Activated B cell treated with CpG ODN at 0.5 μM for 24 hours (primary cell): ENCODE data around the gene PMEPA1. TPM values are rescaled to one million over a fixed set of nuclear protein-coding genes. Genes with fewer than 3 reads are reported as not detected.

Source experiments
- ATAC-seq: fragments of 200-7000 bp; cut with Tn5 transposase; one replicate; pipeline ENCODE4 v1.10.0; 2021; ENCODE audit warnings: low read depth, mild to moderate bottlenecking, moderate library complexity
- CTCF ChIA-PET: fragments of 350-600 bp; sonication (Branson Sonifier 250); formaldehyde crosslinking; loops from one replicate; lab custom pipeline; 2021; ENCODE audit warnings: antibody characterized with exemption; lab: Charles Lee
- POLR2A ChIA-PET: fragments of 350-600 bp; sonication (Branson Sonifier 250); formaldehyde crosslinking; loops from one replicate; lab custom pipeline; 2021; ENCODE audit warnings: antibody characterized with exemption; lab: Charles Lee
- DNase-seq: peaks from one replicate; pipeline ENCODE4 v3.0.0; 2022
- H3K27ac Mint-ChIP-seq: one replicate; pipeline ENCODE4 v1.8.0; 2020; ENCODE audit warnings: mixed read lengths
- H3K27me3 Mint-ChIP-seq: one replicate; pipeline ENCODE4 v1.8.0; 2021; ENCODE audit warnings: mixed read lengths
- H3K36me3 Mint-ChIP-seq: one replicate; pipeline ENCODE4 v1.8.0; 2021; ENCODE audit warnings: low read depth, mixed read lengths
- H3K4me1 Mint-ChIP-seq: one replicate; pipeline ENCODE4 v1.8.0; 2021; ENCODE audit warnings: mixed read lengths
- H3K4me3 Mint-ChIP-seq: one replicate; pipeline ENCODE4 v1.8.0; 2020; ENCODE audit warnings: mild to moderate bottlenecking, mixed read lengths
- H3K9me3 Mint-ChIP-seq: one replicate; pipeline ENCODE4 v1.8.0; 2020; ENCODE audit warnings: mixed read lengths
- CTCF ChIP-seq: fragments of 200-600 bp; IDR thresholded peaks from one replicate; pipeline ENCODE4 v1.8.0; 2022; ENCODE audit warnings: antibody characterized with exemption, mild to moderate bottlenecking
- intact Hi-C: fragments of 100-400 bp; cut with micrococcal nuclease; formaldehyde crosslinking; loops from one replicate; pipeline ENCODE4 v1.15.1; 2024
- total RNA-seq: library from RNA; stranded (reverse); gene quantifications from 2 replicates; pipeline ENCODE4 v1.2.3, GENCODE V29; 2022

Gene PMEPA1
- total RNA-seq, 1 donor from 2014 or later, result 34.8 TPM

DNA sequence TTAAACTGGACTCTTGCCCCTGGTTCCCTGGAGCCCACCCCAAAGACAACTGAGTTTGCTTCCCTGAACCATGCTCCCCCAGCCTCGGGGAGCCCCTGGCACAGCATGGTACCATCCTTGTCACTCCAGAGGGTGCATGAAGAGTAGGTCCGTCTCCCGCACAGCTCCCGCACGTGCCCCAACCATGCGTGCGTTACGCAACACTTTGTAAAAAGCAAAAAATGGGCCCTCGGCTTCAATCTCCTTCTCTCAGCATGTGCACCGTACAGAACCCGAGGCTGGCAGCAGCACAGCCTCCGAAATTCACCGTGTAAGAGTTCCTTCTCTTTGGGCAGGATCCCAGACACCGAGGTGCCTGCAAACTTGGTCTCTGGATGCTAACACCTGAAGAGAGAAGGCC, 5.6 kb downstream of the PMEPA1 start:
- ChIA-PET POLR2A (interaction anchor here (8.5 kb wide), 1 partner anchor 23 kb away, joined by 189 read pairs; no protein-coding TSS in a partner anchor), CTCF (interaction anchor here (1.1 kb wide), 1 partner anchor 85 kb away, joined by 3 read pairs; no protein-coding TSS in a partner anchor)
- peaks cover 7% of the 10 kb centered on the region for H3K36me3 Mint-ChIP-seq
- peaks cover 96% of the 10 kb centered on the region for H3K4me1 Mint-ChIP-seq
- H3K9me3 Mint-ChIP-seq, result no peaks in the 10 kb centered on the region
- no peaks in the 10 kb centered on the region for H3K27me3 Mint-ChIP-seq
- ATAC-seq, result no peak
- no peak overlapping the region for H3K4me3 Mint-ChIP-seq
- DNase-seq, result no peak
- TF ChIP-seq CTCF, result no peak
- intact Hi-C loops, result loop anchor here (5.0 to 10.0 kb wide), 2 partner anchors 312 to 1201 kb away; partner anchors contain the start of gene RBM38
- peak overlapping the region; percentile 92 for H3K27ac Mint-ChIP-seq

DNA sequence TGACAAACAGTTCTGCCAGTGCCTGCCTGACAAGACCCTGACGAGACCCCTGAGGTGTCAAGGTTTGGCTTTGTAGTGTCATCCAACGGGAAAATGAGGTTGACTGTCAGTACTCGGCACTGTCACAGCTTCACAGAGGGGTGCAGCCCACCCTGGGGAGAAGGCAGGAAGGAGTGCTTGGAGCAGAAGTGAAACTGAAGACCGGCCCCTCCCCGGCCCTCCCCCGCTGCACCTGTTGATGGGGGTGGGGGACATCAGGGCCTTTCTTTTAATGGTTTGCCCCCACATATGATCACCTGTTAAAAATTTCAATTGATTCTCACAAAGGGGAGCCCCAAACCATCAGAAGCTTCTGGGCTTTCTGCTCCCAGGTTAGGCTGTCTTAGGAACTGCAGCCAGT, 6.8 kb downstream of the PMEPA1 start:
- Mint-ChIP-seq H3K27me3 (no peaks in the 10 kb centered on the region), H3K4me1 (peaks cover 100% of the 10 kb centered on the region), H3K27ac (peak overlapping the region; percentile 92), H3K36me3 (peaks cover 3% of the 10 kb centered on the region), H3K4me3 (peak overlapping the region; percentile 78), H3K9me3 (no peaks in the 10 kb centered on the region)
- DNase-seq (peak; percentile 57), ATAC-seq (peak; percentile 69)
- TF ChIP-seq CTCF, result no peak
- POLR2A ChIA-PET, result interaction anchor here (0.7 to 8.5 kb wide), 7 partner anchors 9 to 313 kb away, joined by 4 to 189 read pairs (median 9); partner anchors contain the start of gene ZBP1
- intact Hi-C loops, result loop anchor here (1.0 to 10.0 kb wide), 3 partner anchors 23 to 1202 kb away; partner anchors contain the start of gene RBM38
- CTCF ChIA-PET, result interaction anchor here (0.9 to 8.1 kb wide), 4 partner anchors 16 to 384 kb away, joined by 3 to 64 read pairs (median 4); partner anchors contain the start of gene ZBP1

DNA sequence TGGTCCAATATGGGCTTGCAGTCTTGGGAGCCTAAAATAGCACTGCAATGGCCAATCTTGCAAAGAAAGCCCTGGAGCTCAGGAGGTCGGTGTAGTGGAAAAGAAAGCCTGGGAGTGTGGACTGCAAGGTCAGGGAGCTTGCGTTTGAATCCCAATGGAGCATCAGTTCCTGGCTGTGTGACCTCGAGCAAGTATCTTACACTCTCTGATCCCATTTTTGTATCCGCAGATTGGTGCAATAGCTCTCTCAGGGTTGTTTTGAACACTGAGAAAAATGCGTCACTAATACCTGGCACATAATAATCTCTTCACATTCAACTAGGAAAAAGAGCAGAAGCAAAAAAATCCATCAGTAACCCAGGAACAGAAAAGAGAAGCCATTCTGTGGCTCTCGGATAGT, 7.3 kb downstream of the PMEPA1 start:
- POLR2A ChIA-PET, result interaction anchor here (0.7 to 8.5 kb wide), 8 partner anchors 8 to 313 kb away, joined by 4 to 189 read pairs (median 9); partner anchors contain the start of genes PMEPA1 and ZBP1
- no peaks in the 10 kb centered on the region for H3K9me3 Mint-ChIP-seq
- TF ChIP-seq CTCF, result no peak
- peak overlapping the region; percentile 78 for H3K4me3 Mint-ChIP-seq
- no peaks in the 10 kb centered on the region for H3K27me3 Mint-ChIP-seq
- intact Hi-C loops, result loop anchor here (5.0 to 10.0 kb wide), 2 partner anchors 310 to 1202 kb away; partner anchors contain the start of gene RBM38
- H3K4me1 Mint-ChIP-seq, result peaks cover 100% of the 10 kb centered on the region
- CTCF ChIA-PET, result interaction anchor here (0.9 to 8.1 kb wide), 5 partner anchors 16 to 385 kb away, joined by 3 to 64 read pairs (median 3); partner anchors contain the start of gene ZBP1
- peaks cover 3% of the 10 kb centered on the region for H3K36me3 Mint-ChIP-seq
- no peak for ATAC-seq
- peak overlapping the region; percentile 92 for H3K27ac Mint-ChIP-seq
- no peak for DNase-seq

DNA sequence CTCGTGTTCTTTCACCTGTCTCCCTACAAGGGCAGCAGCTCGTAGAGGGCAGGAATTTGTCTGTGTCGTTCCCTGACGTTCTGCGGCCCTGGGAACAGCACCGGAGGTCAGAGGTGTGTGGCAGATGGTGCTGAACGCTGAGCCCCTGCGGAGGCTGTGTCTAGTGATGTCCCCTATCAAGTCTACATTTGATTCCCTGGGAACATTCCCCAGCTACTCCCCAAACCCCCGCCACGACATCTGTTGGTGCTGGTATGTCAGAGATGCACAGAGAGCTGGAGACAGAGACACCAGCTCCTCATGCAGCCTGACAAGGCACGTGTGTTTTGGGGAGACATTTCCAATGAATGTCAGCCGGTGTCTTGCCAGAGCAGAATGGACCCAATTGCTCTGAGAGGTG, 7.7 kb downstream of the PMEPA1 start:
- intact Hi-C loops, result loop anchor here (5.0 to 10.0 kb wide), 2 partner anchors 310 to 1203 kb away; partner anchors contain the start of gene RBM38
- ChIA-PET CTCF (interaction anchor here (0.9 to 8.1 kb wide), 5 partner anchors 15 to 385 kb away, joined by 3 to 64 read pairs (median 3); partner anchors contain the start of gene ZBP1), POLR2A (interaction anchor here (0.6 to 8.5 kb wide), 9 partner anchors 8 to 1265 kb away, joined by 4 to 189 read pairs (median 9); partner anchors contain the start of genes PMEPA1 and ZBP1)
- peaks cover 100% of the 10 kb centered on the region for H3K4me1 Mint-ChIP-seq
- no peak for TF ChIP-seq CTCF
- ATAC-seq, result no peak
- H3K9me3 Mint-ChIP-seq, result no peaks in the 10 kb centered on the region
- H3K27ac Mint-ChIP-seq, result peak overlapping the region; percentile 92
- H3K4me3 Mint-ChIP-seq, result peak overlapping the region; percentile 78
- no peak for DNase-seq
- peaks cover 3% of the 10 kb centered on the region for H3K36me3 Mint-ChIP-seq
- no peaks in the 10 kb centered on the region for H3K27me3 Mint-ChIP-seq

GRCh38 chr20:57701651-57702050, 8.2 kb downstream of the PMEPA1 start:
- ChIA-PET POLR2A (interaction anchor here (0.6 to 8.5 kb wide), 7 partner anchors 8 to 1265 kb away, joined by 3 to 189 read pairs (median 11); partner anchors contain the start of genes PMEPA1 and ZBP1), CTCF (interaction anchor here (1.3 to 8.1 kb wide), 2 partner anchors 21 to 48 kb away, joined by 3 to 64 read pairs; no protein-coding TSS in a partner anchor)
- DNase-seq (no peak), ATAC-seq (no peak)
- peak overlapping the region; percentile 92 for H3K27ac Mint-ChIP-seq
- H3K27me3 Mint-ChIP-seq, result no peaks in the 10 kb centered on the region
- no peak for TF ChIP-seq CTCF
- H3K4me1 Mint-ChIP-seq, result peaks cover 100% of the 10 kb centered on the region
- intact Hi-C loops, result loop anchor here (5.0 to 10.0 kb wide), 2 partner anchors 309 to 1203 kb away; partner anchors contain the start of gene RBM38
- H3K9me3 Mint-ChIP-seq, result no peaks in the 10 kb centered on the region
- H3K36me3 Mint-ChIP-seq, result peaks cover 3% of the 10 kb centered on the region
- H3K4me3 Mint-ChIP-seq, result no peak overlapping the region
